GM20000 (cell line): ENCODE data around the gene LOC101059915.
"Not testable (repeated sequence)": the region's sequence is repeated elsewhere in the genome, so short reads cannot be mapped to it uniquely, and the experiment has no call there.

Experiments
- DNase-seq: peaks from one replicate; pipeline ENCODE4 v3.0.0; 2012; ENCODE audit warnings: low spot score
- TF ChIP-seq, protein P1 (sequence below): IDR thresholded peaks from 2 replicates; pipeline ENCODE4 v1.5.1; 2012; ENCODE audit warnings: mild to moderate bottlenecking, control low read depth; ENCODE audit errors: extremely low read depth, missing control alignments

The LOC101059915 gene

DNA sequence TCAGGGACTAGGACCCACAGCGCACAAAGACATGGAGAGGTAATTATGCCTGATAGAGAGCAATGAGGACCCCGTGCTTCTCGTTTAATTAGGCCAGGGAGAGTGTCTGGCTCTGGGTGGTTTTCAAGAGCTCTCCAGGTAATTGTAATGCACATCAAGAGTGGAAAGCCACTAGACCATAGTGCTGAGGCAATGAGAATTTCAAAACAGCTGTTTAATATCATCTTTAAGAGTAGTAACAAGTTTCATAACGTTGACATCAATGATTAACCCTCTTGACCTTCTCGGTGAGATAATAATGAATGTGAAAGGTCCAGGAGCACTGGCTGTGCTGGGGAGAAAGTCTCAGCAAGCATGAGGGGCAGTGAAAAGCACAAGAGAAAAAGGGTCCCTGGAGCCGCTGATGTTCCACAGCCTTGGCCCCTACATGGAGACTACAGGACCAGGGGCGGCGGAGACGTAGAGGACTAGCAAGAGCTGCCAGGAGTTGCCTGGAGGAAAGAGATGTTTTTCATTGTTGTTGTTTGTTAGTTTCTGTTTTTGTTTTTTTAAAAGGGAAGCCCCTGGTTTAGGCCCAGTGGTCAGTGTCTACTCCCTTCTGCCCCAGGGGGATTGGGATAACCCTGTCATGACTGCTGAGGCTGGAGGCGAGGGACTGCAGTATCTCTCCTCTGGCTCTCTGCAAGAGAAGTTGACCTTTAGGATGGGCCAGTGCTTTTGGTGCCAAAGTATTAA lies 34.3 kb upstream of the LOC101059915 start:
- TF ChIP-seq, protein P1, sequence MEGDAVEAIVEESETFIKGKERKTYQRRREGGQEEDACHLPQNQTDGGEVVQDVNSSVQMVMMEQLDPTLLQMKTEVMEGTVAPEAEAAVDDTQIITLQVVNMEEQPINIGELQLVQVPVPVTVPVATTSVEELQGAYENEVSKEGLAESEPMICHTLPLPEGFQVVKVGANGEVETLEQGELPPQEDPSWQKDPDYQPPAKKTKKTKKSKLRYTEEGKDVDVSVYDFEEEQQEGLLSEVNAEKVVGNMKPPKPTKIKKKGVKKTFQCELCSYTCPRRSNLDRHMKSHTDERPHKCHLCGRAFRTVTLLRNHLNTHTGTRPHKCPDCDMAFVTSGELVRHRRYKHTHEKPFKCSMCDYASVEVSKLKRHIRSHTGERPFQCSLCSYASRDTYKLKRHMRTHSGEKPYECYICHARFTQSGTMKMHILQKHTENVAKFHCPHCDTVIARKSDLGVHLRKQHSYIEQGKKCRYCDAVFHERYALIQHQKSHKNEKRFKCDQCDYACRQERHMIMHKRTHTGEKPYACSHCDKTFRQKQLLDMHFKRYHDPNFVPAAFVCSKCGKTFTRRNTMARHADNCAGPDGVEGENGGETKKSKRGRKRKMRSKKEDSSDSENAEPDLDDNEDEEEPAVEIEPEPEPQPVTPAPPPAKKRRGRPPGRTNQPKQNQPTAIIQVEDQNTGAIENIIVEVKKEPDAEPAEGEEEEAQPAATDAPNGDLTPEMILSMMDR: no peak
- DNase-seq: no peak

GRCh38 chrX:71634366-71634765 lies 33.0 kb upstream of the LOC101059915 start:
- TF ChIP-seq, protein P1: no peak
- no peak for DNase-seq

GRCh38 chrX:71636438-71637252 lies 30.7 kb upstream of the LOC101059915 start:
- DNase-seq: no peak
- TF ChIP-seq, protein P1: no peak

GRCh38 chrX:71637253-71637618 lies 30.1 kb upstream of the LOC101059915 start:
- no peak for DNase-seq
- TF ChIP-seq, protein P1: no peak

- TF ChIP-seq, protein P1: no peak
- DNase-seq: no peak
These were observed 29.5 kb upstream of the LOC101059915 start for GRCh38 chrX:71637848-71638247.

DNA sequence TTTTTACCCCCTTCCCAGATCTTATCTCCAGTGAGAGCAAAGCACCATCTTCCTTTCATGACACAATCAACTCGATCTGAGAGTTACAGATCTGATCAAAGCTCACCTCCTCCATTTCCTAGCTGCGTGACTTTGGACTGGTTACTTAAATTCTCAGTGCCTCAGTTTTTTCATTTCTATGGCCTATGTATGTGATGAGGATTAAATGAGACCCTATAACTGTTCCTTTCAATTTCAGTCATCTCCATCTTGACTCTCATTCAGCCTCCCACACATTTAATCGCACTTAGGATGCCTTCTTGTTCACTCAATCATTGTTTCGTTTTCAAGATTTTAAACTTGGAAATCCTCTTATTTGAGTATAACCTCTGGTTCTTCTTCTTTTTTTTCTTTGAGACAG lies 28.9 kb upstream of the LOC101059915 start:
- TF ChIP-seq, protein P1: no peak
- no peak for DNase-seq

DNA sequence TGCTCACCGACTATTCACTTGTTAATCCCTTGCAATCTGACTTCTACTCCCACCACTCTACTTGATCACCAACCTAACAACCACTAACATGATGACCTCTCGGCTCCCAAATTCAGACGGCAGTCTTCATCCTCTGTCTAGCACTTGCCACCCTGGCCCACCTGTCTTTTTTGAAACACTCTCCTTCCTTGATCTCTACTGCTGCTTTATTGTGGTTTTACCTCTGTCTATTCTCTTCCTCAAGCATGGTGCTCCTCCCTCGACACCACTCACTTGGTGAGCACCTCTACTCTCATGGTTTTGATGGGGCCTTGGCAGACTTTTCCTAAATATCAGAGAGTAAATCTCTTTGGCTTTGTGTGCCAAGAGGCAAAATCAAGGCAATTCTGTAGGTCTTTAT lies 27.3 kb upstream of the LOC101059915 start:
- no peak for DNase-seq
- TF ChIP-seq, protein P1: no peak

GRCh38 chrX:71644406-71644805 lies 22.9 kb upstream of the LOC101059915 start:
- not testable (repeated sequence) for DNase-seq
